ENCODE data around the gene PLAC9.

PLAC9 gene

GRCh38 chr10:80173466-80173865 is 40.9 kb downstream of the PLAC9 start:
- Histone ChIP-seq H3K36me3 (ENCODE audit: low read depth) (peaks cover 20% of the 10 kb centered on the region), H3K27me3 (ENCODE audit: insufficient read depth, poor library complexity, severe bottlenecking) (no peaks in the 10 kb centered on the region), H3K4me3 (ENCODE audit: severe bottlenecking) (no peak overlapping the region), H3K4me1 (ENCODE audit: insufficient read depth, poor library complexity, severe bottlenecking) (peaks cover 11% of the 10 kb centered on the region), H3K27ac (ENCODE audit: poor library complexity, severe bottlenecking) (no peak overlapping the region), H3K9me3 (ENCODE audit: severe bottlenecking) (no peaks in the 10 kb centered on the region)
- TF ChIP-seq CTCF (IDR thresholded peaks at IDR 0.05; ENCODE audit: poor library complexity, severe bottlenecking) = no peak
- DNase-seq (ENCODE audit: low spot score) = no peak
- no peak for ATAC-seq (ENCODE audit: low read depth)

GRCh38 chr10:80174641-80175395 is 42.3 kb downstream of the PLAC9 start:
- Histone ChIP-seq H3K4me1 (ENCODE audit: insufficient read depth, poor library complexity, severe bottlenecking) (peaks cover 11% of the 10 kb centered on the region), H3K27me3 (ENCODE audit: insufficient read depth, poor library complexity, severe bottlenecking) (no peaks in the 10 kb centered on the region), H3K9me3 (ENCODE audit: severe bottlenecking) (no peaks in the 10 kb centered on the region), H3K27ac (ENCODE audit: poor library complexity, severe bottlenecking) (no peak overlapping the region), H3K36me3 (ENCODE audit: low read depth) (peaks cover 20% of the 10 kb centered on the region), H3K4me3 (ENCODE audit: severe bottlenecking) (no peak overlapping the region)
- ATAC-seq (ENCODE audit: low read depth) (no peak), DNase-seq (ENCODE audit: low spot score) (no peak)
- TF ChIP-seq CTCF (IDR thresholded peaks at IDR 0.05; ENCODE audit: poor library complexity, severe bottlenecking) = no peak

- Histone ChIP-seq H3K36me3 (ENCODE audit: low read depth) (peaks cover 17% of the 10 kb centered on the region; the same call in 1 of the 2 replicates), H3K27ac (ENCODE audit: poor library complexity, severe bottlenecking) (no peak overlapping the region), H3K9me3 (ENCODE audit: severe bottlenecking) (no peaks in the 10 kb centered on the region), H3K27me3 (ENCODE audit: insufficient read depth, poor library complexity, severe bottlenecking) (no peaks in the 10 kb centered on the region), H3K4me1 (ENCODE audit: insufficient read depth, poor library complexity, severe bottlenecking) (peaks cover 11% of the 10 kb centered on the region), H3K4me3 (ENCODE audit: severe bottlenecking) (no peak overlapping the region)
- no peak for DNase-seq (ENCODE audit: low spot score)
- no peak for TF ChIP-seq CTCF (IDR thresholded peaks at IDR 0.05; ENCODE audit: poor library complexity, severe bottlenecking)
- ATAC-seq (ENCODE audit: low read depth) = no peak
Observed at GRCh38 chr10:80176526-80176925, 44.0 kb downstream of the PLAC9 start.

- ATAC-seq (ENCODE audit: low read depth) (peak; percentile 60), DNase-seq (ENCODE audit: low spot score) (no peak)
- no peaks in the 10 kb centered on the region for H3K27me3 ChIP-seq (ENCODE audit: insufficient read depth, poor library complexity, severe bottlenecking)
- H3K4me3 ChIP-seq (ENCODE audit: severe bottlenecking) = no peak overlapping the region
- peak overlapping the region; percentile 7 for H3K27ac ChIP-seq (ENCODE audit: poor library complexity, severe bottlenecking)
- H3K36me3 ChIP-seq (ENCODE audit: low read depth) = peaks cover 22% of the 10 kb centered on the region; the same call in 1 of the 2 replicates
- no peak for TF ChIP-seq CTCF (IDR thresholded peaks at IDR 0.05; ENCODE audit: poor library complexity, severe bottlenecking)
- H3K9me3 ChIP-seq (ENCODE audit: severe bottlenecking) = no peaks in the 10 kb centered on the region
- peaks cover 11% of the 10 kb centered on the region for H3K4me1 ChIP-seq (ENCODE audit: insufficient read depth, poor library complexity, severe bottlenecking)
Observed at GRCh38 chr10:80177781-80178636, 45.5 kb downstream of the PLAC9 start.

Data from RWPE2 (cell line).